Suprapubic skin (tissue), 4 donors: Measurements from ENCODE around the gene NELL1. TPM values are rescaled to one million over a fixed set of nuclear protein-coding genes. Genes with fewer than 3 reads are reported as not detected.

ENCODE experiments used
- DNase-seq, 2 donors: peaks; one replicate each; pipeline ENCODE4 v3.0.0-alpha.2; 2019; ENCODE audit warnings: low spot score in 2 of 2
- H3K27ac ChIP-seq: fragments of 200-600 bp; sonication (generic); one replicate; pipeline ENCODE4 v1.5.1; 2019
- H3K27me3 ChIP-seq: fragments of 200-600 bp; sonication (generic); one replicate; pipeline ENCODE4 v1.5.1; 2019
- H3K36me3 ChIP-seq: fragments of 200-600 bp; sonication (generic); one replicate; pipeline ENCODE4 v1.5.1; 2019
- H3K4me1 ChIP-seq: fragments of 200-600 bp; sonication (generic); one replicate; pipeline ENCODE4 v1.5.1; 2019
- H3K4me3 ChIP-seq: fragments of 200-600 bp; sonication (generic); one replicate; pipeline ENCODE4 v1.5.1; 2019; ENCODE audit warnings: mild to moderate bottlenecking
- H3K9me3 ChIP-seq: fragments of 200-600 bp; sonication (generic); one replicate; pipeline ENCODE4 v1.5.1; 2019
- EP300 ChIP-seq: sonication (generic); formaldehyde crosslinking; IDR thresholded peaks from one replicate; pipeline ENCODE4 v1.6.1; 2017; ENCODE audit warnings: antibody characterized with exemption
- POLR2A ChIP-seq, 2 donors: fragments of 450-650 bp; IDR thresholded peaks; one replicate each; pipeline ENCODE4 v1.6.1; 2017; ENCODE audit warnings: antibody characterized with exemption in 2 of 2, mild to moderate bottlenecking in 2 of 2, moderate library complexity in 2 of 2
- POLR2AphosphoS5 ChIP-seq, 3 donors: sonication (generic); formaldehyde crosslinking; IDR thresholded peaks; one replicate each; pipeline ENCODE4 v1.6.1; 2017; ENCODE audit warnings: antibody characterized with exemption in 3 of 3
- WGBS: methylation state at CpG from one replicate; pipeline ENCODE4 v1.1.5; 2018; 5-methylcytosine and 5-hydroxymethylcytosine counted together
- total RNA-seq, 4 donors: library from RNA; depleted of rRNA; stranded (reverse); fragments of >200 nt; gene quantifications; one replicate each; pipeline ENCODE4 v1.1.0, GENCODE V29; 2016
- TF ChIP-seq, protein P1 (sequence below), 2 donors: fragments of 200-600 bp in 1 of 2; fragments of 450-650 bp in 1 of 2; sonication (generic) in 1 of 2; IDR thresholded peaks; one replicate each; pipeline ENCODE4 v1.5.1; 2016 to 2019; ENCODE audit warnings: antibody characterized with exemption in 2 of 2, mild to moderate bottlenecking in 1 of 2, moderate library complexity in 1 of 2

NELL1 gene
- total RNA-seq, 4 donors from 2014 or later = 0.18 to 3.9 TPM; not detected in 2

- TF ChIP-seq, protein P1, sequence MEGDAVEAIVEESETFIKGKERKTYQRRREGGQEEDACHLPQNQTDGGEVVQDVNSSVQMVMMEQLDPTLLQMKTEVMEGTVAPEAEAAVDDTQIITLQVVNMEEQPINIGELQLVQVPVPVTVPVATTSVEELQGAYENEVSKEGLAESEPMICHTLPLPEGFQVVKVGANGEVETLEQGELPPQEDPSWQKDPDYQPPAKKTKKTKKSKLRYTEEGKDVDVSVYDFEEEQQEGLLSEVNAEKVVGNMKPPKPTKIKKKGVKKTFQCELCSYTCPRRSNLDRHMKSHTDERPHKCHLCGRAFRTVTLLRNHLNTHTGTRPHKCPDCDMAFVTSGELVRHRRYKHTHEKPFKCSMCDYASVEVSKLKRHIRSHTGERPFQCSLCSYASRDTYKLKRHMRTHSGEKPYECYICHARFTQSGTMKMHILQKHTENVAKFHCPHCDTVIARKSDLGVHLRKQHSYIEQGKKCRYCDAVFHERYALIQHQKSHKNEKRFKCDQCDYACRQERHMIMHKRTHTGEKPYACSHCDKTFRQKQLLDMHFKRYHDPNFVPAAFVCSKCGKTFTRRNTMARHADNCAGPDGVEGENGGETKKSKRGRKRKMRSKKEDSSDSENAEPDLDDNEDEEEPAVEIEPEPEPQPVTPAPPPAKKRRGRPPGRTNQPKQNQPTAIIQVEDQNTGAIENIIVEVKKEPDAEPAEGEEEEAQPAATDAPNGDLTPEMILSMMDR (IDR thresholded peaks at IDR 0.05) = no peak
- TF ChIP-seq POLR2A (IDR thresholded peaks at IDR 0.05) (no peak), POLR2AphosphoS5 (IDR thresholded peaks at IDR 0.05) (no peak), EP300 (no peak)
- 92% methylated on average over 5 of the region's 8 CpGs for whole genome bisulfite sequencing
- H3K27ac ChIP-seq = no peak overlapping the region
- H3K27me3 ChIP-seq = no peaks in the 10 kb centered on the region
- H3K4me1 ChIP-seq = no peaks in the 10 kb centered on the region
- H3K9me3 ChIP-seq = no peaks in the 10 kb centered on the region
- no peak for DNase-seq
- no peaks in the 10 kb centered on the region for H3K36me3 ChIP-seq
- H3K4me3 ChIP-seq = no peak overlapping the region
Observed at GRCh38 chr11:21169639-21170038, 500.3 kb downstream of the NELL1 start.

GRCh38 chr11:21173476-21173875, 504.1 kb downstream of the NELL1 start:
- Histone ChIP-seq H3K27ac (no peak overlapping the region), H3K4me3 (no peak overlapping the region), H3K4me1 (no peaks in the 10 kb centered on the region), H3K36me3 (no peaks in the 10 kb centered on the region), H3K27me3 (no peaks in the 10 kb centered on the region), H3K9me3 (no peaks in the 10 kb centered on the region)
- no peak for DNase-seq
- no peak for TF ChIP-seq POLR2A (IDR thresholded peaks at IDR 0.05)
- TF ChIP-seq, protein P1 (IDR thresholded peaks at IDR 0.05) = no peak
- TF ChIP-seq EP300 = no peak
- TF ChIP-seq POLR2AphosphoS5 (IDR thresholded peaks at IDR 0.05) = no peak

- WGBS = 83% methylated on average over 2 of the region's 2 CpGs
Observed at GRCh38 chr11:21174781-21175180, 505.4 kb downstream of the NELL1 start.

DNA sequence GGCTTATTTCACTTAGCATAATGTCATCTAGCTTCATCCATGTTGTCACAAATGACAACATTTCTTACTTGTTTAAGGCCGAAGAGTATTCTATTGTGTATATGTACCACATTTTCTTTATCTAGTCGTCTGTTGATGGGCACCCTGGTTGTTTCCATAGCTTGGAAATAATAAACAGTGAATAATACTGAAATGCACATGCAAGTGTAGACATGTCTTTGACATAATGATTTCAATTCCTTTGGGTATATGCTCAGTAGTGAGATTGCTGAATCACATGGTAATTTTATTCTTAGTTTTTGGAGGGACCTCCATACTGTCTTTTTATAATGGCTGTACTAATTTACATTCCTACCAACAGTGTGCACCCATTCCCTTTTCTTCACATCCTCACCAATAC, 508.0 kb downstream of the NELL1 start:
- DNase-seq = no peak
- Histone ChIP-seq H3K4me3 (no peak overlapping the region), H3K4me1 (no peaks in the 10 kb centered on the region), H3K27me3 (no peaks in the 10 kb centered on the region), H3K27ac (no peak overlapping the region), H3K36me3 (no peaks in the 10 kb centered on the region), H3K9me3 (no peaks in the 10 kb centered on the region)
- TF ChIP-seq EP300 = no peak
- no peak for TF ChIP-seq POLR2A (IDR thresholded peaks at IDR 0.05)
- TF ChIP-seq, protein P1 (IDR thresholded peaks at IDR 0.05) = no peak
- TF ChIP-seq POLR2AphosphoS5 (IDR thresholded peaks at IDR 0.05) = no peak
- 67% methylated on average over 2 of the region's 2 CpGs for WGBS

More at GRCh38 chr11:21174781-21175180, 505.4 kb downstream of the NELL1 start:
- DNase-seq = no peak
- TF ChIP-seq EP300 (no peak), POLR2AphosphoS5 (IDR thresholded peaks at IDR 0.05) (no peak), POLR2A (IDR thresholded peaks at IDR 0.05) (no peak)
- TF ChIP-seq, protein P1 (IDR thresholded peaks at IDR 0.05) = no peak
- no peaks in the 10 kb centered on the region for H3K4me1 ChIP-seq
- no peak overlapping the region for H3K27ac ChIP-seq
- H3K27me3 ChIP-seq = no peaks in the 10 kb centered on the region
- H3K36me3 ChIP-seq = no peaks in the 10 kb centered on the region
- no peaks in the 10 kb centered on the region for H3K9me3 ChIP-seq
- H3K4me3 ChIP-seq = no peak overlapping the region

DNA sequence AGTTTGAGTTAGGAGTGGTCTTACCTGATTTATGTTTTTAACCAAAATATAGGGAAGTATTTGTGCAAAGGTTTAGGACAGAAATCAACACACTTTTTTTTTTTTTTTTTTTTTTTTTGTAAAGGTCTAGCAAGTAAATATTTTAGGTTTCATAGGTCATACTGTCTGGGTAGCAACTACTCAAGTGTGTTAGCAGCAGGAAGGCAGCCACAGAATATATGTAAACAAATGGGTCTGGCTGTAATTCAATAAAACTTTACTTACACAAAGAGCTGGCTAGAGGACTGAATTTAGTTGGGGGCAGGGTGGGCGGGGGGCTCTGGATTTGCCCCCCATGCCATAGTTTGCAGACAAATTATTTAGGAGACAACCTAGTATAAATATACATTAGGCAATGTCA, 510.4 kb downstream of the NELL1 start:
- Histone ChIP-seq H3K27me3 (no peaks in the 10 kb centered on the region), H3K9me3 (no peaks in the 10 kb centered on the region), H3K27ac (no peak overlapping the region), H3K36me3 (no peaks in the 10 kb centered on the region), H3K4me1 (no peaks in the 10 kb centered on the region), H3K4me3 (no peak overlapping the region)
- TF ChIP-seq POLR2AphosphoS5 (IDR thresholded peaks at IDR 0.05) (no peak), EP300 (no peak), POLR2A (IDR thresholded peaks at IDR 0.05) (no peak)
- TF ChIP-seq, protein P1 (IDR thresholded peaks at IDR 0.05) = no peak
- DNase-seq = no peak
- 40% methylated on average over 1 of the region's 1 CpG for WGBS
